ENCODE results near the gene NFE2L3. TPM values are rescaled to one million over a fixed set of nuclear protein-coding genes. Genes with fewer than 3 reads are reported as not detected.

The NFE2L3 gene
- total and polyA plus RNA-seq, 12 donors: 0.16 to 4.9 (median 0.83) TPM

- no peak for TF ChIP-seq POLR2A (IDR thresholded peaks at IDR 0.05)
- H3K4me1 ChIP-seq (replicated peaks in 1 of 2): peaks cover 0 to 14% of the 10 kb centered on the region in 2 donors
- intact Hi-C loops (cut with DNase I): no loop called here
- H3K27me3 ChIP-seq: no peaks in the 10 kb centered on the region
- no peaks in the 10 kb centered on the region for H3K9me3 ChIP-seq (replicated peaks in 1 of 3)
- peaks cover 0 to 26% of the 10 kb centered on the region in 2 donors for H3K36me3 ChIP-seq (replicated peaks in 1 of 2)
- DNase-seq: no peak
- 89 to 91% (median 90%) methylated on average over 10 of the region's 10 CpGs for WGBS, 4 donors
- no peak overlapping the region for H3K4me3 ChIP-seq
- no peak overlapping the region for H3K27ac ChIP-seq
These were observed 33.3 kb downstream of the NFE2L3 start for GRCh38 chr7:26185131-26185843.

- intact Hi-C loops (cut with DNase I): no loop called here
- Histone ChIP-seq H3K27ac (no peak overlapping the region), H3K4me3 (no peak overlapping the region), H3K27me3 (no peaks in the 10 kb centered on the region), H3K9me3 (replicated peaks in 1 of 3) (no peaks in the 10 kb centered on the region), H3K4me1 (replicated peaks in 1 of 2) (peaks cover 0 to 19% of the 10 kb centered on the region in 2 donors), H3K36me3 (replicated peaks in 1 of 2) (peaks cover 0 to 32% of the 10 kb centered on the region in 2 donors)
- WGBS, 4 donors: 91 to 100% (median 97%) methylated on average over 1 of the region's 1 CpG
- DNase-seq: no peak
- TF ChIP-seq CTCF (IDR thresholded peaks at IDR 0.05) (no peak), POLR2A (IDR thresholded peaks at IDR 0.05) (no peak)
These were observed 33.8 kb downstream of the NFE2L3 start for GRCh38 chr7:26185844-26186180.

- H3K4me3 ChIP-seq: no peak overlapping the region
These were observed 34.6 kb downstream of the NFE2L3 start for GRCh38 chr7:26186364-26187311.

More at GRCh38 chr7:26186364-26187311, 34.6 kb downstream of the NFE2L3 start:
- no peaks in the 10 kb centered on the region for H3K9me3 ChIP-seq (replicated peaks in 1 of 3)
- peaks cover 0 to 40% of the 10 kb centered on the region in 2 donors for H3K36me3 ChIP-seq (replicated peaks in 1 of 2)
- intact Hi-C loops (cut with DNase I): no loop called here
- TF ChIP-seq POLR2A (IDR thresholded peaks at IDR 0.05): no peak
- no peak for TF ChIP-seq CTCF (IDR thresholded peaks at IDR 0.05)
- H3K27me3 ChIP-seq: no peaks in the 10 kb centered on the region
- H3K4me1 ChIP-seq (replicated peaks in 1 of 2): peaks cover 0 to 27% of the 10 kb centered on the region in 2 donors
- no peak overlapping the region for H3K27ac ChIP-seq
- WGBS, 4 donors: 82 to 86% (median 84%) methylated on average over 5 of the region's 5 CpGs
- no peak for DNase-seq
